SK-N-SH (cell line): ENCODE results near the gene ATP11C. TPM values are rescaled to one million over a fixed set of nuclear protein-coding genes. Genes with fewer than 3 reads are reported as not detected.

ENCODE experiments used
- CTCF ChIA-PET: fragments of 300-600, 350-600 bp; formaldehyde crosslinking; extraction: SDS; loops from one replicate; lab custom pipeline; 2021; lab: Yijun Ruan, JAX
- POLR2A ChIA-PET: fragments of 350-600 bp; sonication (Branson Sonifier 250); formaldehyde crosslinking; extraction: SDS; loops from one replicate; lab custom pipeline; 2020; ENCODE audit warnings: antibody characterized with exemption, inconsistent platforms; lab: Yijun Ruan, JAX
- DNase-seq: peaks from one replicate; pipeline ENCODE4 v3.0.0; 2012
- H2AFZ ChIP-seq: fragments of 200-600 bp; sonication (generic); 2 replicates; pipeline ENCODE4 v1.8.1; 2016; ENCODE audit warnings: antibody characterized with exemption, mild to moderate bottlenecking, low read depth
- H3F3A ChIP-seq: fragments of 200-600 bp; sonication (generic); replicated peaks from 2 replicates; pipeline ENCODE3; 2016; ENCODE audit warnings: antibody characterized with exemption, mild to moderate bottlenecking; ENCODE audit not compliant: insufficient read depth
- H3K27ac ChIP-seq, 2 experiments: fragments of 200-500 bp in 1 of 2; fragments of 200-600 bp in 1 of 2; sonication (Bioruptor generic) in 1 of 2; sonication (generic), shearing (Covaris generic) in 1 of 2; 2 replicates each; pipeline versions ENCODE4 v1.5.1 to v1.6.1; 2014 to 2016; ENCODE audit warnings: low read depth in 2 of 2, inconsistent platforms in 1 of 2, low read length in 1 of 2, mild to moderate bottlenecking in 1 of 2, mixed read lengths in 1 of 2
- H3K27me3 ChIP-seq: fragments of 200-600 bp; sonication (generic), shearing (Covaris generic); 2 replicates; pipeline ENCODE4 v1.6.1; 2016; ENCODE audit warnings: mixed run types; ENCODE audit not compliant: insufficient read depth
- H3K36me3 ChIP-seq, 2 experiments: fragments of 200-500 bp in 1 of 2; fragments of 200-600 bp in 1 of 2; sonication (Bioruptor generic) in 1 of 2; sonication (generic) in 1 of 2; replicated peaks in 1 of 2; 2 replicates each; pipeline versions ENCODE3 to v1.5.1; 2014 to 2016; ENCODE audit warnings: low read length in 1 of 2, mild to moderate bottlenecking in 1 of 2; ENCODE audit not compliant: insufficient read depth in 2 of 2, control insufficient read depth in 1 of 2
- H3K4me1 ChIP-seq, 2 experiments: fragments of 200-500 bp in 1 of 2; fragments of 200-600 bp in 1 of 2; sonication (Bioruptor generic) in 1 of 2; sonication (generic), shearing (Covaris generic) in 1 of 2; 2 replicates each; pipeline versions ENCODE4 v1.5.1 to v1.6.1; 2014 to 2016; ENCODE audit warnings: low read depth in 1 of 2, low read length in 1 of 2, mixed run types in 1 of 2; ENCODE audit not compliant: insufficient read depth in 2 of 2, control insufficient read depth in 1 of 2
- H3K4me2 ChIP-seq: fragments of 200-600 bp; sonication (generic), shearing (Covaris generic); 2 replicates; pipeline ENCODE4 v1.6.1; 2017; ENCODE audit warnings: mixed run types
- H3K4me3 ChIP-seq, 2 experiments: fragments of 200-500 bp in 1 of 2; fragments of 200-600 bp in 1 of 2; sonication (Bioruptor generic) in 1 of 2; sonication (generic), shearing (Covaris generic) in 1 of 2; 2 replicates each; pipeline versions ENCODE4 v1.5.1 to v1.8.1; 2014 to 2016; ENCODE audit warnings: low read depth in 2 of 2, inconsistent platforms in 1 of 2, low read length in 1 of 2, mild to moderate bottlenecking in 1 of 2, mixed read lengths in 1 of 2, moderate library complexity in 1 of 2
- H3K79me2 ChIP-seq: fragments of 200-600 bp; sonication (generic); 2 replicates; pipeline ENCODE4 v1.8.1; 2017; ENCODE audit warnings: mild to moderate bottlenecking; ENCODE audit not compliant: insufficient read depth
- H3K9ac ChIP-seq: fragments of 200-600 bp; sonication (generic); 2 replicates; pipeline ENCODE4 v1.6.1; 2017; ENCODE audit warnings: mixed run types
- H3K9me2 ChIP-seq: fragments of 200-600 bp; sonication (generic); 2 replicates; pipeline ENCODE4 v1.6.1; 2017; ENCODE audit warnings: mixed run types
- H3K9me3 ChIP-seq: fragments of 200-600 bp; sonication (generic); 2 replicates; pipeline ENCODE4 v1.6.1; 2017; ENCODE audit warnings: mixed run types, mild to moderate bottlenecking, moderate library complexity
- H4K20me1 ChIP-seq: fragments of 200-600 bp; sonication (generic); 2 replicates; pipeline ENCODE4 v1.6.1; 2017; ENCODE audit warnings: mild to moderate bottlenecking, mixed run types; ENCODE audit not compliant: insufficient read depth
- CHD2 ChIP-seq: fragments of 150-350 bp; IDR thresholded peaks from 2 replicates; pipeline ENCODE4 v1.6.1; 2018; ENCODE audit warnings: low read length; ENCODE audit not compliant: partially characterized antibody
- ELF1 ChIP-seq: IDR thresholded peaks from 2 replicates; pipeline ENCODE4 v1.4.0; 2012
- FOSL2 ChIP-seq: IDR thresholded peaks from 2 replicates; pipeline ENCODE4 v1.4.0; 2012; ENCODE audit warnings: low read depth, mild to moderate bottlenecking, moderate library complexity, borderline replicate concordance
- GATA2 ChIP-seq: sonication (generic); formaldehyde crosslinking; IDR thresholded peaks from 2 replicates; pipeline ENCODE4 v1.5.0; 2020; ENCODE audit warnings: mild to moderate bottlenecking, missing genetic modification reagents
- JUND ChIP-seq: IDR thresholded peaks from 2 replicates; pipeline ENCODE4 v1.4.0; 2012
- MEF2A ChIP-seq: IDR thresholded peaks from 2 replicates; pipeline ENCODE4 v1.4.0; 2012; ENCODE audit warnings: low read depth, borderline replicate concordance
- PBX3 ChIP-seq: IDR thresholded peaks from 2 replicates; pipeline ENCODE4; 2012
- RAD21 ChIP-seq: IDR thresholded peaks from 2 replicates; pipeline ENCODE4 v1.6.1; 2012; ENCODE audit warnings: mild to moderate bottlenecking, low read length
- USF2 ChIP-seq: fragments of 150-350 bp; IDR thresholded peaks from 2 replicates; pipeline ENCODE4 v1.6.1; 2017; ENCODE audit warnings: antibody characterized with exemption, low read length, low read depth, borderline replicate concordance
- YY1 ChIP-seq: IDR thresholded peaks from 2 replicates; pipeline ENCODE4 v1.4.0; 2012; ENCODE audit warnings: low read depth, mild to moderate bottlenecking
- WGBS: methylation state at CpG from one replicate; pipeline ENCODE4 v1.1.6; 2017; ENCODE audit warnings: low lambda C conversion rate; 5-methylcytosine and 5-hydroxymethylcytosine counted together
- polyA plus RNA-seq, 3 experiments: library from polyadenylated mRNA; depleted of rRNA; stranded (reverse); fragments of >200 nt; gene quantifications; 2 replicates each; pipeline ENCODE4 v1.2.3, GENCODE V29; 2012
- TF ChIP-seq, protein P1 (sequence below): IDR thresholded peaks from 2 replicates; pipeline ENCODE4 v1.4.0; 2012; ENCODE audit warnings: low read depth
- TF ChIP-seq, protein P2 (sequence below): IDR thresholded peaks from 2 replicates; pipeline ENCODE4 v1.4.0; 2012; ENCODE audit warnings: low read depth, borderline replicate concordance

Gene ATP11C
- polyA plus RNA-seq, 1 of the 3 experiments (the other 2 are of a cell fraction): 18.5 TPM

- H3K9ac ChIP-seq: no peak overlapping the region
- CTCF ChIA-PET: no interaction called here
- H3K27me3 ChIP-seq: no peaks in the 10 kb centered on the region
- peaks cover 17% of the 10 kb centered on the region for H3F3A ChIP-seq
- DNase-seq: no peak
- POLR2A ChIA-PET: no interaction called here
- peaks cover 0 to 2% of the 10 kb centered on the region in 2 experiments for H3K36me3 ChIP-seq
- H3K79me2 ChIP-seq: peaks cover 56% of the 10 kb centered on the region
- TF ChIP-seq JUND (no peak), YY1 (no peak), ELF1 (no peak), PBX3 (no peak), CHD2 (no peak), FOSL2 (no peak), GATA2 (CRISPR knock-in tag) (no peak), RAD21 (no peak)
- TF ChIP-seq, protein P1, sequence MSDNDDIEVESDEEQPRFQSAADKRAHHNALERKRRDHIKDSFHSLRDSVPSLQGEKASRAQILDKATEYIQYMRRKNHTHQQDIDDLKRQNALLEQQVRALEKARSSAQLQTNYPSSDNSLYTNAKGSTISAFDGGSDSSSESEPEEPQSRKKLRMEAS: no peak
- TF ChIP-seq, protein P2, sequence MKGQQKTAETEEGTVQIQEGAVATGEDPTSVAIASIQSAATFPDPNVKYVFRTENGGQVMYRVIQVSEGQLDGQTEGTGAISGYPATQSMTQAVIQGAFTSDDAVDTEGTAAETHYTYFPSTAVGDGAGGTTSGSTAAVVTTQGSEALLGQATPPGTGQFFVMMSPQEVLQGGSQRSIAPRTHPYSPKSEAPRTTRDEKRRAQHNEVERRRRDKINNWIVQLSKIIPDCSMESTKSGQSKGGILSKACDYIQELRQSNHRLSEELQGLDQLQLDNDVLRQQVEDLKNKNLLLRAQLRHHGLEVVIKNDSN: no peak
- H2AFZ ChIP-seq: no peak overlapping the region
- no peaks in the 10 kb centered on the region for H3K9me3 ChIP-seq
- no peak overlapping the region for H3K27ac ChIP-seq
- WGBS: 39% methylated on average over 6 of the region's 6 CpGs
- H4K20me1 ChIP-seq: no peaks in the 10 kb centered on the region
- no peak overlapping the region for H3K4me2 ChIP-seq
- no peaks in the 10 kb centered on the region for H3K9me2 ChIP-seq
- peaks cover 8 to 36% of the 10 kb centered on the region in 2 experiments; a peak in 3 of 4 replicates for H3K4me1 ChIP-seq
- no peak overlapping the region for H3K4me3 ChIP-seq
Observed at GRCh38 chrX:139823806-139824205, 109.0 kb downstream of the ATP11C start.

DNA sequence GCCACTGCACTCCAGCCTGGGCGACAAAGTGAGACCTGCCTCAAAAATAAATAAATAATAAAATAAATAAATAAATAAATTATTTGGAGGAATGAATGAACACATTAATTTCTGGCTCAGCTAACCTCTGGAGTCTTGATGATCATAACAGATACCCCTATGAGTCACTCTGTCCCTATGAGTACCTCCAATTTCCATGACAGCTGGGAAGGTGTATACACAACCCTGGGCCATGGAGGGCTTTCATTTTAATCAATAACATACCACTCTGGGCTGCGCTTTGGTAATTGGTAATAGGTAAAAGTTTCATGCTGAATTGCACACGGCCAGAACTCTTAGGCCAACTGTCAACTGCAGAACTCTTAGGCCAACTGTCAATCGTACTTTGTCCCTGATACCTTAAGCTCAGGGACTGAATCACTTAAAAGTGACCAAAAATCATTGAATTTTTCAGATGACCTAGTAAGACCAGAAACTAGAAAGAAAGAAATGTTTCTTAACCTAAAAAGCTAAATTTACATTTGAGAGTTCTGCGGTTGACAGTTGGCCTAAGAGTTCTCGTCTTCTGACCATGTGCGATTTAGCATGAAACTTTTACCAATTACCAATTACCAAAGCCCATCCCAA, 112.4 kb downstream of the ATP11C start:
- no peak overlapping the region for H3K4me3 ChIP-seq
- no peaks in the 10 kb centered on the region for H3K9me2 ChIP-seq
- no peak for DNase-seq
- H3K9ac ChIP-seq: no peak overlapping the region
- peaks cover 0 to 14% of the 10 kb centered on the region in 2 experiments; a peak in 1 of 4 replicates for H3K4me1 ChIP-seq
- H4K20me1 ChIP-seq: no peaks in the 10 kb centered on the region
- CTCF ChIA-PET: interaction anchor here (0.6 kb wide), 1 partner anchor 431 kb away, joined by 3 read pairs; no protein-coding TSS in a partner anchor
- peaks cover under 1% of the 10 kb centered on the region for H3F3A ChIP-seq
- no peaks in the 10 kb centered on the region for H3K9me3 ChIP-seq
- H2AFZ ChIP-seq: no peak overlapping the region
- H3K27ac ChIP-seq: no peak overlapping the region
- POLR2A ChIA-PET: no interaction called here
- TF ChIP-seq MEF2A: no peak
- TF ChIP-seq USF2: no peak
- no peak for TF ChIP-seq CHD2
- no peak for TF ChIP-seq ELF1
- no peaks in the 10 kb centered on the region for H3K27me3 ChIP-seq
- H3K79me2 ChIP-seq: peaks cover 33% of the 10 kb centered on the region
- 60% methylated on average over 7 of the region's 7 CpGs for WGBS
- H3K4me2 ChIP-seq: no peak overlapping the region
- peaks cover 0 to 12% of the 10 kb centered on the region in 2 experiments for H3K36me3 ChIP-seq
